ENCODE results near the gene RGS6.

GRCh38 chr14:71994416-71994815, 62.2 kb downstream of the RGS6 start:
- TF ChIP-seq SUZ12 (IDR thresholded peaks at IDR 0.05; ENCODE audit: extremely low read depth, insufficient read depth, insufficient read length) (no peak), YY1 (IDR thresholded peaks at IDR 0.05; ENCODE audit: insufficient read depth, insufficient read length) (no peak), ZNF274 (IDR thresholded peaks at IDR 0.05; ENCODE audit: low read depth, low read length) (no peak)
